ENCODE data around the gene CGNL1.

The CGNL1 gene

DNA sequence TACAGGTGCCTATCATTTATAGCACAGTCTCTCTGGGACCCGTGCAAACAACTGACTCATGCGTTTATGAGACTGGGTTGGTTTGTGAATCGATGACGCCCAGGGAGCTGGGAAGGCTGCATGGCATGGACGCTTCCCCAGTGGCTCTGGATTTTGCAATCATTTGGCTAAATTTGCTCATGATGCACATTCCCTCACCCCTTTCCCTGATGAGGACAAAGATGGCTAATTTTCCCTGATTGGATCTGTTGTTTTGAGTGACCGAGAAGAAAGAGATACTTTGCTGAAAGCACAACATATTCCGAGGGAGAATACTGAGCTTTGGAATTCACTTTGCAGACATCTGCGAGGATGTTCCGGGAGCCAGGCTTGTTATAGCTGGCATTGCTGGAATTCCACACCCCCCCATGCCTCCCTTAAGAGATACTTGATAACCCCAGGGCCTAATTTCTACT, 51.1 kb downstream of the CGNL1 start:
- Histone ChIP-seq H3K36me3 (ENCODE audit: control insufficient read depth in 2 of 2, insufficient read depth in 1 of 2, low read length in 2 of 2) (no peaks in the 10 kb centered on the region), H3K27ac (ENCODE audit: extremely low read depth, low read depth, low read length) (no peak overlapping the region), H3K9me3 (ENCODE audit: control insufficient read depth, insufficient read depth, low read depth, low read length) (no peaks in the 10 kb centered on the region), H3K4me1 (ENCODE audit: control insufficient read depth, insufficient read depth, low read length) (no peaks in the 10 kb centered on the region), H3K4me3 (ENCODE audit: low read depth, low read length) (no peak overlapping the region)
- ChIA-PET CTCF (no interaction called here), POLR2A (no interaction called here)
- TF ChIP-seq ZBTB17 (tag by site-specific recombination; IDR thresholded peaks at IDR 0.05) (peak; percentile 66), OSR2 (tag by site-specific recombination; IDR thresholded peaks at IDR 0.05) (no peak), ZNF10 (tag by site-specific recombination; IDR thresholded peaks at IDR 0.05) (peak; percentile 59; the same call in 1 of the 2 replicates), ZNF335 (tag by site-specific recombination; conservative IDR thresholded peaks at IDR 0.05) (0 out of 2 replicates have a peak, but pooled peaks have one; percentile 23), ZNF16 (tag by site-specific recombination; IDR thresholded peaks at IDR 0.05; ENCODE audit: low read depth) (no peak)
- TF ChIP-seq, protein P1, sequence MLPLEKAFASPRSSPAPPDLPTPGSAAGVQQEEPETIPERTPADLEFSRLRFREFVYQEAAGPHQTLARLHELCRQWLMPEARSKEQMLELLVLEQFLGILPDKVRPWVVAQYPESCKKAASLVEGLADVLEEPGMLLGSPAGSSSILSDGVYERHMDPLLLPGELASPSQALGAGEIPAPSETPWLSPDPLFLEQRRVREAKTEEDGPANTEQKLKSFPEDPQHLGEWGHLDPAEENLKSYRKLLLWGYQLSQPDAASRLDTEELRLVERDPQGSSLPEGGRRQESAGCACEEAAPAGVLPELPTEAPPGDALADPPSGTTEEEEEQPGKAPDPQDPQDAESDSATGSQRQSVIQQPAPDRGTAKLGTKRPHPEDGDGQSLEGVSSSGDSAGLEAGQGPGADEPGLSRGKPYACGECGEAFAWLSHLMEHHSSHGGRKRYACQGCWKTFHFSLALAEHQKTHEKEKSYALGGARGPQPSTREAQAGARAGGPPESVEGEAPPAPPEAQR (tag by site-specific recombination; IDR thresholded peaks at IDR 0.05), result no peak

GRCh38 chr15:57432141-57432741, 55.9 kb downstream of the CGNL1 start:
- no peaks in the 10 kb centered on the region for H3K9me3 ChIP-seq (ENCODE audit: control insufficient read depth, insufficient read depth, low read depth, low read length)
- H3K4me3 ChIP-seq (ENCODE audit: low read depth, low read length), result no peak overlapping the region
- no peak overlapping the region for H3K27ac ChIP-seq (ENCODE audit: extremely low read depth, low read depth, low read length)
- POLR2A ChIA-PET, result no interaction called here
- no peaks in the 10 kb centered on the region for H3K4me1 ChIP-seq (ENCODE audit: control insufficient read depth, insufficient read depth, low read length)
- CTCF ChIA-PET, result interaction anchor here (1.4 kb wide), 1 partner anchor 96 kb away, joined by 5 read pairs; no protein-coding TSS in a partner anchor
- no peaks in the 10 kb centered on the region for H3K36me3 ChIP-seq (ENCODE audit: control insufficient read depth in 2 of 2, insufficient read depth in 1 of 2, low read length in 2 of 2)
- TF ChIP-seq ZFP69B (tag by site-specific recombination; IDR thresholded peaks at IDR 0.05) (no peak), TRIM28 (IDR thresholded peaks at IDR 0.05; ENCODE audit: borderline replicate concordance, low read length) (no peak), SP3 (tag by site-specific recombination; IDR thresholded peaks at IDR 0.05) (no peak), ZNF704 (tag by site-specific recombination; IDR thresholded peaks at IDR 0.05) (no peak), OVOL3 (tag by site-specific recombination; IDR thresholded peaks at IDR 0.05) (no peak), SCRT2 (tag by site-specific recombination; IDR thresholded peaks at IDR 0.05) (no peak), ZNF221 (tag by site-specific recombination; IDR thresholded peaks at IDR 0.05; ENCODE audit: borderline replicate concordance) (no peak), CTCF (tag by site-specific recombination; IDR thresholded peaks at IDR 0.05) (no peak), ZBTB21 (tag by site-specific recombination; IDR thresholded peaks at IDR 0.05) (no peak), PRDM6 (tag by site-specific recombination; IDR thresholded peaks at IDR 0.05) (no peak), ZNF10 (tag by site-specific recombination; IDR thresholded peaks at IDR 0.05) (no peak), ZNF239 (tag by site-specific recombination; IDR thresholded peaks at IDR 0.05) (no peak), YY2 (tag by site-specific recombination; IDR thresholded peaks at IDR 0.05) (no peak)
- TF ChIP-seq, protein P2, sequence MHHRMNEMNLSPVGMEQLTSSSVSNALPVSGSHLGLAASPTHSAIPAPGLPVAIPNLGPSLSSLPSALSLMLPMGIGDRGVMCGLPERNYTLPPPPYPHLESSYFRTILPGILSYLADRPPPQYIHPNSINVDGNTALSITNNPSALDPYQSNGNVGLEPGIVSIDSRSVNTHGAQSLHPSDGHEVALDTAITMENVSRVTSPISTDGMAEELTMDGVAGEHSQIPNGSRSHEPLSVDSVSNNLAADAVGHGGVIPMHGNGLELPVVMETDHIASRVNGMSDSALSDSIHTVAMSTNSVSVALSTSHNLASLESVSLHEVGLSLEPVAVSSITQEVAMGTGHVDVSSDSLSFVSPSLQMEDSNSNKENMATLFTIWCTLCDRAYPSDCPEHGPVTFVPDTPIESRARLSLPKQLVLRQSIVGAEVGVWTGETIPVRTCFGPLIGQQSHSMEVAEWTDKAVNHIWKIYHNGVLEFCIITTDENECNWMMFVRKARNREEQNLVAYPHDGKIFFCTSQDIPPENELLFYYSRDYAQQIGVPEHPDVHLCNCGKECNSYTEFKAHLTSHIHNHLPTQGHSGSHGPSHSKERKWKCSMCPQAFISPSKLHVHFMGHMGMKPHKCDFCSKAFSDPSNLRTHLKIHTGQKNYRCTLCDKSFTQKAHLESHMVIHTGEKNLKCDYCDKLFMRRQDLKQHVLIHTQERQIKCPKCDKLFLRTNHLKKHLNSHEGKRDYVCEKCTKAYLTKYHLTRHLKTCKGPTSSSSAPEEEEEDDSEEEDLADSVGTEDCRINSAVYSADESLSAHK (tag by site-specific recombination; IDR thresholded peaks at IDR 0.05), result no peak
- TF ChIP-seq, protein P3, sequence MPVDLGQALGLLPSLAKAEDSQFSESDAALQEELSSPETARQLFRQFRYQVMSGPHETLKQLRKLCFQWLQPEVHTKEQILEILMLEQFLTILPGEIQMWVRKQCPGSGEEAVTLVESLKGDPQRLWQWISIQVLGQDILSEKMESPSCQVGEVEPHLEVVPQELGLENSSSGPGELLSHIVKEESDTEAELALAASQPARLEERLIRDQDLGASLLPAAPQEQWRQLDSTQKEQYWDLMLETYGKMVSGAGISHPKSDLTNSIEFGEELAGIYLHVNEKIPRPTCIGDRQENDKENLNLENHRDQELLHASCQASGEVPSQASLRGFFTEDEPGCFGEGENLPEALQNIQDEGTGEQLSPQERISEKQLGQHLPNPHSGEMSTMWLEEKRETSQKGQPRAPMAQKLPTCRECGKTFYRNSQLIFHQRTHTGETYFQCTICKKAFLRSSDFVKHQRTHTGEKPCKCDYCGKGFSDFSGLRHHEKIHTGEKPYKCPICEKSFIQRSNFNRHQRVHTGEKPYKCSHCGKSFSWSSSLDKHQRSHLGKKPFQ (tag by site-specific recombination; IDR thresholded peaks at IDR 0.05), result no peak
- TF ChIP-seq, protein P4, sequence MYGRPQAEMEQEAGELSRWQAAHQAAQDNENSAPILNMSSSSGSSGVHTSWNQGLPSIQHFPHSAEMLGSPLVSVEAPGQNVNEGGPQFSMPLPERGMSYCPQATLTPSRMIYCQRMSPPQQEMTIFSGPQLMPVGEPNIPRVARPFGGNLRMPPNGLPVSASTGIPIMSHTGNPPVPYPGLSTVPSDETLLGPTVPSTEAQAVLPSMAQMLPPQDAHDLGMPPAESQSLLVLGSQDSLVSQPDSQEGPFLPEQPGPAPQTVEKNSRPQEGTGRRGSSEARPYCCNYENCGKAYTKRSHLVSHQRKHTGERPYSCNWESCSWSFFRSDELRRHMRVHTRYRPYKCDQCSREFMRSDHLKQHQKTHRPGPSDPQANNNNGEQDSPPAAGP (tag by site-specific recombination; IDR thresholded peaks at IDR 0.05), result no peak
